AG09309 (cell line): ENCODE measurements around the gene YIPF1.
"Not testable (repeated sequence)": the region's sequence is repeated elsewhere in the genome, so short reads cannot be mapped to it uniquely, and the experiment has no call there.

Experiments used
- DNase-seq: peaks from one replicate; pipeline ENCODE4 v3.0.0-alpha.2; 2010; ENCODE audit warnings: low read depth
- H3K4me3 ChIP-seq: 2 replicates; pipeline ENCODE4 v1.5.1; 2011; ENCODE audit warnings: mild to moderate bottlenecking, low read depth, low read length, moderate library complexity; ENCODE audit not compliant: control insufficient read depth
- TF ChIP-seq, protein P1 (sequence below): IDR thresholded peaks from 2 replicates; pipeline ENCODE4 v1.5.1; 2011; ENCODE audit warnings: mild to moderate bottlenecking, low read depth, low read length, inconsistent platforms; ENCODE audit not compliant: insufficient read depth, control insufficient read depth; ENCODE audit errors: missing control alignments

The YIPF1 gene

DNA sequence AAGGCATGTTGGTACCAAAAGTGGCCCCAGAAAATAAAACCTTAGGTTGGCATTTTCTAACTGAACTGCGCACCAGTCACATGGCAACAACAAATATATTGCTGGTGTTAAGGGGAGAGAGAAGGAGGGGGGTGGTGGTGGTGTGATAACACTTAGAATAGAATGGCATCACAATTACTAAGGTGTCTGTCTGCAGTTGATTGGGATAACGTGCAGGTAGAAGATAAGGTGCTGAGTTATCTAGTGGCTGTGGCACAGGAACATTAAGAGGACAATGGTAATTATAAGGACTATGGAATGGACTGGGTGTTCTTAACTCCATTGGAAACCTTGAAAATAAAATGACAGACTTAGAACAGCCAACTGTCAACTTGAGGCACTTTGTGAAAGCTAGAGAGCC is 1.4 kb upstream of the YIPF1 start:
- TF ChIP-seq, protein P1, sequence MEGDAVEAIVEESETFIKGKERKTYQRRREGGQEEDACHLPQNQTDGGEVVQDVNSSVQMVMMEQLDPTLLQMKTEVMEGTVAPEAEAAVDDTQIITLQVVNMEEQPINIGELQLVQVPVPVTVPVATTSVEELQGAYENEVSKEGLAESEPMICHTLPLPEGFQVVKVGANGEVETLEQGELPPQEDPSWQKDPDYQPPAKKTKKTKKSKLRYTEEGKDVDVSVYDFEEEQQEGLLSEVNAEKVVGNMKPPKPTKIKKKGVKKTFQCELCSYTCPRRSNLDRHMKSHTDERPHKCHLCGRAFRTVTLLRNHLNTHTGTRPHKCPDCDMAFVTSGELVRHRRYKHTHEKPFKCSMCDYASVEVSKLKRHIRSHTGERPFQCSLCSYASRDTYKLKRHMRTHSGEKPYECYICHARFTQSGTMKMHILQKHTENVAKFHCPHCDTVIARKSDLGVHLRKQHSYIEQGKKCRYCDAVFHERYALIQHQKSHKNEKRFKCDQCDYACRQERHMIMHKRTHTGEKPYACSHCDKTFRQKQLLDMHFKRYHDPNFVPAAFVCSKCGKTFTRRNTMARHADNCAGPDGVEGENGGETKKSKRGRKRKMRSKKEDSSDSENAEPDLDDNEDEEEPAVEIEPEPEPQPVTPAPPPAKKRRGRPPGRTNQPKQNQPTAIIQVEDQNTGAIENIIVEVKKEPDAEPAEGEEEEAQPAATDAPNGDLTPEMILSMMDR = no peak
- no peak overlapping the region for H3K4me3 ChIP-seq
- no peak for DNase-seq

DNA sequence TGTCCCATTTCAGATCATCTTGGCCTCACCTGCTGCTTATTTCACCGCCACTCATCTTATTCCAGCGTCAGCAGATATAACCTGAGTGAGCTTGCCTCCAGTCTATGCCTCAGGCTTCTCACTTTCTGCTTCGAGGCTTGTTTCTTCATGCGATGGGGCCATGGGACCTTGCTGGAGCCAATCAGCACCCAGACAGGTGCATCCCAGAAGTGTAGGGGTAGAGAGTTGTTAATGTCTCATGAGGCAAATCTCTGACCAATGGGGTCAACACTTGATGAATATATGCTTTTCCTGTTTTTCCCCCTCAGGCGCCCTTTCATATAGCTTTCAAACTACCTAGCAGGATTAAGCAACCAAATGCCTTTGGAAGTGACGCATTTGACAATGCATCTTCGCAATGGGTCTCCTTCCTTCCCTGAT is 935 bp upstream of the YIPF1 start:
- no peak for DNase-seq
- TF ChIP-seq, protein P1 = no peak
- H3K4me3 ChIP-seq = peak overlapping the region; percentile 73; the same call in 1 of the 2 replicates

DNA sequence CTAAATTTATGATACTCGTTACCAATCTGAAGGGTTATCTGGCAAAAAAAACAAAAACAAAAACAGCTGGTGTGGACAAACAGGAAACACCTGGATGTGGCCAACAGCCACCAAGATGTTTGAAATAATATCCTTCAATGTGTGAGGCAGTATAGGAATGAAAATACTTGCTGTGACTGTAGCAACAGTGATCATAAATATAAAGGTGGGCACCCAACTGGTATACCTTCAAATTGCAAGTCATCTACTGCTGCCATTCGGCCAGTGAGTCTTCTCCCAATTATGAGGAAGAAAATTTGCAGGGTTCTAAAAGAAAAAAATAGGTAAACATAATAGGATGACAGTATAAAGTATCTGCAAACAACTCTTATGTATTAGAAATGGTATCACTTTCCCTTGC is 916 bp downstream of the YIPF1 start:
- TF ChIP-seq, protein P1 = no peak
- no peak for DNase-seq
- peak overlapping the region; percentile 73; the same call in 1 of the 2 replicates for H3K4me3 ChIP-seq

DNA sequence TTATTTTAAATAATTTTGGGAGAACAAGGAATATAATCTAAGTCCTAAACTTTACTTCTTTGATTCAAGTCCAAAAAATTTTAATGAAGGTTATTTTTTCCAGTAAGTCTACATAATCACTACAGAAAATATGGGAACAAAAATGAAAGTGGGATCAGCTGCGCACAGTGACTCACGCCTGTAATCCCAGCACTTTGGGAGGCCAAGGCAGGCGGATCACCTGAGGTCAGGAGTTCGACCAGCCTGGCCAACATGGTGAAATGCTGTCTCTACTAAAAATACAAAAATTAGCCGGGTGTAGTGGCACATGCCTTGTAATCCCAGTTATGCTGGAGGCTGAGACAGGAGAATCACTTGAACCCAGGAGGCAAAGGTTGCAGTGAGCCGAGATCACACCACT is 6.0 kb downstream of the YIPF1 start:
- not testable (repeated sequence) for DNase-seq, H3K4me3 ChIP-seq

DNA sequence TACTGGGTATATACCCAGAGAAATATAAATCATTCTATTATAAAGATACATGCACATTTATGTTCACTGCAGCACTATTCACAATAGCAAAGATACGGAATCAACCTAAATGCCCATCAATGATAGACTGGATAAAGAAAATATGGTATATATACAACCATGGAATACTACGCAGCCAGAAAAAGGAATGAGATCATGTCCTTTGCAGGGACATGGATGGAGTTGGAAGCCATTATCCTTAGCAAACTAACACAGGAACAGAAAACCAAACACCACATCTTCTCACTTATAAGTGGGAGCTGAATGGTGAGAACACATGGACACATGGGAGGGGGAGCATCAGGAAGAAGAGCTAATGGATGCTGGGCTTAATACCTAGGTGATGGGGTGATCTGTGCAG is 7.7 kb downstream of the YIPF1 start:
- not testable (repeated sequence) for DNase-seq, H3K4me3 ChIP-seq

DNA sequence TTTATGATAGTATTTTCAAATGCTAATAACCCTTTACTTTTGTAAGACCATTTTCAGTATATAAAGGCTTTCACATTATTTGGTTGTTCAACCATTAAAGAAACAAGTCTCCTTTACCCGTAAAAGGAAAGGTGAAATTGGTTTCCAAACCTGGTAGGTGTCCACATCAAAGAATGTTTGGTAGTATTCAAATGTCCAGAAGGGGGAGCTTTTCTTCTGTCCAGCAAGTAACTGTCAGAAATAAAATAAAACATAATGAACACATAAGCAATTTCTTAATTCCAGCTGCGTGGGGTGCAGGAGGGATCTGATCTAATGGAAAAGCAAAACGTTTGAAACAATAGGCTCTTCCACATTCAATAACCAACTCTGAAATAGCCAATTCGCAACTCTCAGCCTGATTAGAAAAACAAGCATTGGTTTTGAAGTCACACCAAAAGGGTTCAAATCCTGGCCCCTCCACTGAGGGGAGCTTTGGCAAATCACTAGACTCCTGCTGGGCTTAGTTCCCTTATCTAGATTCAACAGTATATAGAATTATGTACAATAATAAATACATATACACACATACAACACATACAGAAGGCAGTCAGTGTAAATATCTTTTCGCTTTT is 11.0 kb downstream of the YIPF1 start:
- no peak overlapping the region for H3K4me3 ChIP-seq
- TF ChIP-seq, protein P1 = peak; percentile 55
- DNase-seq = peak; percentile 28

DNA sequence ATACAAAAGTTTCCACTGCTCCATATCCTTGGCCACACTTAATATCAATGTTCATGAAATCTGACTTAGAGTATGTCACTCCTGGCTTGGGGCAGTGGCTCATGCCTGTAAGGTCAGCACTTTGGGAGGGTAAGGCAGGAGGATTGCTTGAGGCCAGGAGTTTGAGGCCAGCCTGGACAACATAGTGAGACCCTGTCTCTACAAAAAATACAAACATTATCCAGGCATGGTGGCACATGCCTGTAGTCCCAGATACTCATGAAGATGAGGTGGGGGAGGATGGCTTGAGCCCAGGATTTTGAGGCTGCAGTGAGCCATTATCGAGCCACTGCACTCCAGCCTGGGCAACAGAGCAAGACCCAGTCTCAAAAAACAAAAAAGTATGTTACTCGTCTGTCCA is 14.4 kb downstream of the YIPF1 start:
- DNase-seq, H3K4me3 ChIP-seq: not testable (repeated sequence)

DNA sequence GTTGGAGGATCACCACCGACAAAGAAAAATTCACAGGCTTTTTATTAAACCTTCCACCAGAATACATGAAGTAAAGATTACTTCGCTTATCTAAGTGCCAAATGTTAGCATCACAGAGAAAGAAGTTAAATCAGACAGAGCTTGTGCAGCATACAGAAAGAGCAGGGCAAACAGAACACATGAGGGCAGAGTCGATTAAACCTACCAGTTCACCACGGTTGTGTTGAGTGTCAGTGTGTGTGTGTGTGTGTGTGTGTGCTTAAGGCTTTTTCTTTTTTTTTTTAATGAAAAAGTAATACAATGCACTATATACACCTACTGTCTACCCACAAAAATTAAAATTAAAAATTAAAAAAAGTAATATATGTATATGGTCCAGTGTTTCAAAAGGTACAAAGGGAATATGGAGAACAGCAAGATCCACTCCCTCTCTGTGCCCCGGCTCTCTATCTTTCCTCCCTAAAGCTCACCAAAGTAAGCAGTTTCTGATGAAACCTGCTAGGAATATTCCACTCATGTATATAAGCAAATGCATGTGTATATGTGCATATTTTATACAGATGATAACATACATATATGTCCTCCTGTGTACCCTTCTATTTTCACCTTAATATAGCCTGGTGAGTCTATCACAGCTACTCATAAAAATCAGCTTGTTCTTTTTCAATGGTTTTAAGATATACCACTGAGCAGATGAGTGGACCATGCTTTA is 17.7 kb downstream of the YIPF1 start:
- DNase-seq = no peak
- H3K4me3 ChIP-seq = no peak overlapping the region
- TF ChIP-seq, protein P1 = no peak
